Stimulated activated CD4-positive, alpha-beta T cell treated with anti-CD3 and anti-CD28 coated beads, Interleukin-1b, Interleukin-23, amount 100 ng/mL, for 1 hour (primary cell): ENCODE measurements around the gene ZNF804B.

Experiments
- DNase-seq, 2 donors: peaks; one replicate each; pipeline ENCODE4 v3.0.0-alpha.2; 2020; ENCODE audit warnings: low read depth in 2 of 2

The ZNF804B gene

DNA sequence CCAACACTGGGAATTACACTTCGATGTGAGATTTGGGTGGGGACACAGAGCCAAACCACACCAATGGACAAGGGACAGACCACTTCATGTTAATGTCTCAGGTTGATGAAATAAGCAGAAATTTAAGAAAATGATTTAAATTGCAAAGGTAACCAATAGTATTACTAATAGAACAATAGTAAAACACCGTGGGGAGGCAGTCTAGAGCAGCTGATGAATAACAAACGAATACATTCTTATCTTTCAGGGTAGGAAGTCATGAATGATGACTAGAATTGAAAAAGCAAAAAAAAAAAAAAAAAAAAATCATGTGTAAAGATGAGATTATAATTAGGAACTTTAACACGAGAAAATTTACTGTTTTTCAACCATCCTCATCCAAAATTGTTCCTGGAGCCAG is 207.9 kb downstream of the ZNF804B start:
- DNase-seq: no peak

DNA sequence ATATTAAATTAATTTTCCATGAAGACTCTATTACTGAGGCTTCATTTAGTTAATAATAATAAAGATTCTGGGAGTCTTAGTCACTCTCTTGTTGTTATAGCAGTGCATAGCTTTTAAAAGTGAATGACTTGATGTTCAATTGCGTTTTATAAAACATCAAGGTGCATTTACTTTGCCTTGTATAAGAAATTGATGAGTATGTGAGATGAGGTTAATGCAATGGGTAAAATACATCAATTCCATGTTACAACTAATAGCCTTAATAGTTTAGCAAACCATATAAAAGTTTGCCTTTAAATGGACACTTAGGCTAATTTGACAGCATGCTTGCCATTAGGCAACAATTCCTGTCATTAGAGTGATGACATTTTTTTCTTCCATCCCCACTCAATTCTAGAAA is 209.7 kb downstream of the ZNF804B start:
- DNase-seq: no peak

DNA sequence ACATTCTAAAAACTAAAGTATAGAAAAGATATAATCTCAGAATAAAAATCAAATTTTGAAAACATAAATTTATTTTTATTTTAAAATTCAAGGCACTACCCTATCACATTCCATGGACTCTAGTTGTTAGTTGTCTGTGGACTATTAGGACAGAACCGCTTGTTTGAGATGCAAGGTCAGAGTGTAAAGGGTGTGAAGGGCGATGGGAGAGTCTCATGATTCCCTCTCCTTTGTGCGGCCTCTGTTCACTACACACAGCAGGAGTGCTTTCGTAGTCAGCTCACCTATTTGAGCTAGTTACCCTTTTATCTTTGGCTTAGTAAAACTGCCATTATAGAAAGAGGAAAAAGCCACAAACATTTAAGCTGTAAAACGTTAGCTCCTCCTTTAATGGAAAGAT is 225.8 kb downstream of the ZNF804B start:
- DNase-seq: no peak

DNA sequence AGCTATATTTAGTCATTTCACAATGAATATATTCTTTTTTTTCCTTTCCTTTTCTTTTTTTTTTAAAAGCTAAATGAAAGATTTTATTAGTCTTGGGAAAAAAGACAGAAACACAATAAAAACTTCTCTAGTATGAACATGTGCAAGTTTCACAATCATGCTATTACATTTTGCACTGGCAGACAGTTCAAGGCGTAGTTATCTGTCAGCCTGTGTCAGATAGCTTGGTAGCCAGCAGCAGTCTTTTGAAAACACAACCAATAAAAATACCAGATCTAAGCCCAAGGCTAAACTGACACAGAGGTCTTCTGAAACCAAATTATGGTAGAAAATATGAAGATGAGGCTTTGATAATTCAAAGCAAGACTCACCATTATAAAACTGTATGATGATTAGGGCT is 241.8 kb downstream of the ZNF804B start:
- no peak for DNase-seq

DNA sequence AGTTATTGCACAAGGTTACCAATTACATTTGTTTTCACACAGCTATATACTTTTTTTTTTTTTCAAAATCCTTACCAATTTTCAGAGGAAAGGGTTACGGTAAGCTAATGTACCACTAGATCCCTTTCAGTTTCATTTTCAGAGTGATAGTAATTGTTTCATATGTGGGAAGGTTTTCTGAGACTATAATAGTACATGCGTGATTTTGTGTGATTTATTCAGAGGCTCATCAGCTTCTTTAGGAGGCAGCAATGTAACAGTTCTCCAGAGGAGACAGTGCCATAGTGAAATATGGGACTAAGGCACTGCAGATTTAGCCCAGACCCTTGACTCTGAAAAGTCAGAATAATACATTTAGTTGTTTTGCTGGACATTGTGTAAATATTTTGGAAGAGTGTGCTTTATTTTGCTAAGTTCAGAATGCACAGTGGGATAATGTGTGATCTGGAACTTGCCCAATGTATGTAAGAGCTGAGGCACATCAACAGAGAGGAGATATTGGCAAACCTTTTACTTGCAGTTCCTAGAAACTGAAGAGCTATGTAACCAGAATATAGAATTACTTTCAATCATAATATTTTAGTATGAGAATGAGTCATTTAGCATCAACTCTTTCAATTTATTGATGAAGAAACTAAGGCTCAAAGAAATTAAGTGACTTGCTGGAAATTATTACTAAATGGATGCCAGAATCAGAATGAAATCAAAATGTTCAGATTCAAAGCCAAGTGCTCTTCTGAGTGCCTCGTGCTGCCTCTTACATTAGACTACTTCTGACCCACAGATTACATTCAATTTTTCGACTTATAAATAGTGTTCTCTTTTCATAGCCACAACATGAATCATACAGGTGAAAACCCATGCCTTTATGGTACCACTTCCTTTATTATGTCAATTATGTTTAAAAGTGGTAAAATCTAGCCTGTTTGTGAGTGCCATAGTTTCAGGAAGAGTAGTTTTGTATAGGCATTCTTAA is 243.8 kb downstream of the ZNF804B start:
- no peak for DNase-seq

DNA sequence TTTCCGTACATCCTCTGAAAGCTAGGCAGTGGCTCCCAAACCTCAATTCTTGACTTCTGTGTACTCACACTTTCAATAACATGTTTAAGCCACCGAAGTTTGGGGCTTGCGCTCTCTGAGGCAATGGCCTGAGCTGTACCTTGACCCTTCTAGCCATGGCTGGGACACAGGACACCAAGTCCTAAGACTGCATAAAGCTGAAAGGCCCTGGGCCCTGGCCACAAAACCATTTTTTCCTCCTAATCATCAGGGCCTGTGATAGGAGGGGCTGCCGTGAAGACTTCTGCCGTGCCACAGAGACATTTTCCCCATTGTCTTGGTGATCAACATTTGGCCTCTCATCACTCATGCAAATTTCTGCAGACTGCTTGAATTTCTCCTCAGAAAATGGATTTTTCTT is 252.5 kb downstream of the ZNF804B start:
- no peak for DNase-seq

DNA sequence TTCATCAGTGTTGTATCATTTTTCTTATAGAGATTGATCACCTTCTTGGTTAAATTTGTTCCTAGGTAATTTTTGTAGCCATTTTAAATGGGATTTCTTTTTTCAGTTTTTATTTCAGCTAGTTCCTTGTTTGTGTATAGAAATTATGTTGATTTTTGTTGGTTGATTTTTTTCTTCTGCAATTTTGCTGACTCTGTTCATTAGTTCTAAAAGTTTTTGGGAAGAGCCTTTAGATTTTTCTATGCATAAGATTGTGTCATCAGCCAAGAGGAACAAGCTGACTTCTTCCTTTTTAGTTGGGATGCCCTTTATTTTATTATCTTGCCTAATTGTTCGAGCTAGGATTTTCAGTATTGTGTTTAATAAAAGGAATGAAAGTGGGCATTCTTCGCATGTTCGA is 258.2 kb downstream of the ZNF804B start:
- DNase-seq: no peak

DNA sequence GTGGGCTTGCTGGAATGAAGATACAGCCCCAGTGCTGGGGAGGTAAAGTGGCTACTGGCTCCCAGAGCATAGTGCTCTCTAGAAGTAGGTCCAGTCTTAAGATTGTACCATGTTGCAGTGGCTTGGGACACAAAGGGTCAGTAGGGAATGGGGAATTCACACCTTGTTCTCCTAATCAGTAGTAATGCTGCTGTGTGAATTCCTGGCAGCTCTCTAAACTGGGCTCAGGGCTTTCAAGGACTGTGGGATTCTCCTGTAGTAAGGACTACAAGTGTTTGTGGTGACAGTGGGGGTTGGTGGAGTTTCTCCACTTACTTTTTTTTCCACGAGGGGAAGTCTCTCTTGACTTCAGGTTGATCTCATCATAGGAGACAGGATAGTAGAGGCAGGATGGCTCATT is 262.2 kb downstream of the ZNF804B start:
- DNase-seq: no peak

DNA sequence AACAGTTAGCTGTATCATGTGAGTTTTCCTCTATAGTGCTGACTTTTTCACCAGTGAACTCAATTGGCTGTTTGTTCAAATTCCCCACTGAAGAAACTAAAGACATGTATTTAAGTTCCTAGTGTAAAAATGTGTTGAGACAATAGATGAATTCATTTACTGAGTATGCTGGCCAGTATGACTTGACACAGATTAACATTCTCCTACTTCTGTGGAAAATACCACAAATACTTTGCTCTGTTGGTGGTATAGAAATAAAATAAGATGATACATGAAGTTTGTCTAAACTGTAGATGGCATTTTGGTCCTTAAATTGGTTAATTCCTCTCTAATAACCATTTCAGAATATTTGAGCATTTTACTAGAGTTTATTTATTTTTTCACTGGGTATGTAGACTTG is 263.7 kb downstream of the ZNF804B start:
- no peak for DNase-seq

DNA sequence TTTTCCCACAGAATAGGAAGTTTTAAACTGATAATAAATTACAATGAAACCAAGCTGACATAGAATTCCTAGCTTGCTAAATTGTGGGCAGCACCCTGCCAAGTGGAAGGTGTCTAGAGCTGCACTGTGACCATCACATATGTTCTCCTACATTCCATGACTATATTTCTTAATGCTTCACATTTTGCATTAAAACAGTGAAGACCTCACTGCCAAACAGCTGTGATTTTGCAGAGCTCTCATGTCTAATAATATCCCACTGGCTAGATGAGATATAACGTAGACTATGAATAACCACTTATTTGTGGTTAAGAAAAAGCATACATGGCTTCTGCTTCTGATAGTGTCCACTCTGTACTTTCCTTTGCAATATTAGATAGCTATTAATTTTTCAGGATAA is 264.4 kb downstream of the ZNF804B start:
- DNase-seq: no peak

DNA sequence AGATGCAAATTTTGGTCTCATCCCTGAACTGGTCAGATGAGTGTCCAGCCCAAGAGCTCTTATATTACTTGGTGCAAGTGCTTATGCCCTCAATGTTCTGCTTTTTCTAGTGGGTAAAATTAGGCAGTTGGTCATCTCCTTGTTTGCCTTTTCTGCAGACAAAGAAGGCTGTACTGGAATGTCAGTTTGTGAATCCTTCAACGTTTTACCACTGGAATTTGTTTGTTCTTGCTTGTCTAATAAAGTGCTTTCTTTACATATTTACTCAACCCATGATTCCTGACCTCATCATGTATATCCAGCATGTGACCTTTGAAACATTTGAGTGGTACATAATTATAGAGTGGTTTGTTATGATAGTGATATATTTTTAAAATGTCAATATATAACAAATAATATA is 268.3 kb downstream of the ZNF804B start:
- DNase-seq: no peak

DNA sequence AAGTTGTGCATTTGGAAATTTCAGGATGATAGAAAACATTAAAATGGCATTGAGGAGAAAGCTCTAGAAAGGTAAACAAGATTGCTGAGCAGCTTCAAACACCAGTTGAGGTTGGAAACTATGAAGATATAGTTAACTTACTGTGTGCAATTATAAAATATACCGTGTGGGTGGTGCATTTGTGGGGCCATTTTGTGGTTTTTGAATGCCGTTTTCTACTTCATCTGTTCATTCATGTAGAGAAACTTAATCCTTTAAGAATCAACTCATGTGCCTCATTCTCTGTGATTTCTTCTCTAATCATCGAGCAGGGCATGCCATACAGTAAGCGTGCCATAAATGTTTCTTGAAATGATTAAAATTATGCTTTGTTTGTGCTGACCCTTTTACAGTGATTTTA is 268.8 kb downstream of the ZNF804B start:
- DNase-seq: no peak

DNA sequence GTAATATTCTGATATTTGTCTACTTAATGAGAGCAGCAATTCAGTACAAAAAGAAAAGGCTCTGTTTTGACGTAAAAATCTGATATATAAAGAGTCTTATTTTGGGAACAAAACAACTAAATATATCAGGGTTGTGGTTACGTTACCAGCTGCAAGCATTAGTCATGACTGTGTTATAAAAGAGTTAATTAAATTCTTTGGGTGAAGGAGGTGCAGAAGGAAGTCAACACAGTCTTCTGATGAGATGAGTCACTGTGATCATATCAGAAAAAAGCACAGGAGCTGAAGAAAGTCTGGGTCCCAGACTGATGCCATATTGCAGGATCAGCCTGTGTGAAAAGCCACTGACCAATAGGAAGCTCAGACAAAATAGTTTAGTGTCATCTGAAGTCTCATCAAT is 270.4 kb downstream of the ZNF804B start:
- no peak for DNase-seq

DNA sequence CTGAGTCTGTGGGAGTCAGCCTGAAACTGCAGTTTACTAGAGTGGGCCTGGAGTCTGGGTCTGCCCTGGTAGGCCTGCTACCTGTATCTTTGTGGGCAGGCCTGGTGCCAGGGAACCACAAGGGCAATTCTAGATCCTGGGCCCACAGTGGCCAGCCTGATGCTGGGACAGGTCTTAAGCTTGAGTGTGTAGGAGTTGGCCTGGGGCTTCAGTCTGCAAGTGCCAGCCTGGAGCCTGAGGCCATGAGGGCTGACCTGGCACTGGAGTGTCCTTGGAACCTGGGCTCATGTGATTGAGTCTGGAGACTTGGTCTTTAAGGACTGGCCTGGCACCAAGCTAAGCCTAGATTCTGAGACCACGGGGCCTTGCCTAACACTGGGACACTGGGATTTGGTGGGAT is 281.7 kb downstream of the ZNF804B start:
- DNase-seq: no peak

DNA sequence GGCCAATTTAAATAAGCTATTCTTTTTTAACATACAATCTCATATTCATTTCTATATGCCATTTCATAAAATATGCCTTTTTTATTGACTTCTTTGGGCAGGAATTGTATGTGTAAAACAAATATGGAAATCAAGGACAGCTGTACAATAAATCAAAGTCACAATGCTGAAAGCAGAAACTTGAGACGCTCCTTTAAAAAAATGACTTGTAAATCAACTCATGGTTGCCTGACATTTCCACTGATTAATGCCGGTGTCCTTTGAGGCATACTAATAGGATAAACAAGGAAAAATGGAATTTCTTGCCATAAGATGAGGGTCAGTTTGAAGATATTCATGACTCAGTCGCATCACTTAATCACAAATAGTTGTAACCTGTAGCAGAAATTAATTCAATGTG is 283.4 kb downstream of the ZNF804B start:
- no peak for DNase-seq

DNA sequence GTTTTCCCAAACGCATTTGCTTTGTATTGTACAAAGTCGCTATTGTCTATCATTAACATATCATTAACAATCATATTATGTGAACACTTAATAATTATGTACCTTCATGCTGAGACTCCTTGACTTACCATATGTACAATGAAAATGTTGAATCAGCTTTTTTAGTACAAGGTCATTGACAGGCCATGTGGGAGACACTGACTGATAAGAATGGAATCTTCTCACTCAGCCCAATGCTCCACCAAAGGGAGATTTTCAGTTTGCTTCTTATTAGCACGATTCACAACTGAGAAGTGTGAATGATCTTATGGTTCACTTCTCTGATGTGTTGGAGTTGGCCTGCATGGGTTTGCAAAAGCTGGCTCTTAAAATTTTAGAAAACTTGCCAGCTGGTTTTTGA is 289.5 kb downstream of the ZNF804B start:
- DNase-seq: no peak

DNA sequence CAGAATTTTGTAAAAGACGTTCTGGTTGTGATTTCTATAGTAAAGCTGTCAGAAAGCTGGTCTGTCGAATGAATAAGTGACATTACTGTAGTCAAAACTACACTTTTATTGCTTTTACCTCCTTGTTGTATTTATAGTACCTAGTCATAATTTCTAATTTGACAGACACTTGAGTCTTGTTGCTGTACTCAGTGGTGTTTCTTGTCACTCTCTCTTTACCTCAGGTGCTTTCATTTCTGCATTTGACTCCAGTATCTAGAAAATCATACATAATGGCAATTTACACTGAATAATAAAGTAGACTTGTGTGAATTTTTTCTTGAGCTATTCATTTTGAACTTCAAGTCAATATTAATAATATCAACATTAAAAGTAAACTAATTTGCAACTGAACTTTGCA is 293.6 kb downstream of the ZNF804B start:
- no peak for DNase-seq

DNA sequence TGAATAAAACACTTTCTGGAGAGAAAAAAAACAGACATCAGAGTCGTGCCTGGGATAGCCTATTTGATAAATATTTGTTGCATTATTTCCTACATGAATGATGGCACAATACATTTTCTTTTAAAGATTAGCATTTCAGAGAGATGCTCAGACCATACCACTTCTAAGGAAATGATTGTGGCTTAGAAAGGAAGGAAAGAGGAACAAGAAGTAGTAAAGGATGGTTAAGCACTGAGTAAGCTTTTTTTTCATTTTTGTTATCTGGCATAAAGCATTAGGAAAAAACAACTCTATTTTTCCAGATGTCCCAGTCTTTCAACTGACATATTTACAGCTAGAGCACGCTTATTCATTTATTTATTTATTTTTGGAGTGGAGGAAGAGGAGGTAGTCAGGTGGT is 294.9 kb downstream of the ZNF804B start:
- no peak for DNase-seq

DNA sequence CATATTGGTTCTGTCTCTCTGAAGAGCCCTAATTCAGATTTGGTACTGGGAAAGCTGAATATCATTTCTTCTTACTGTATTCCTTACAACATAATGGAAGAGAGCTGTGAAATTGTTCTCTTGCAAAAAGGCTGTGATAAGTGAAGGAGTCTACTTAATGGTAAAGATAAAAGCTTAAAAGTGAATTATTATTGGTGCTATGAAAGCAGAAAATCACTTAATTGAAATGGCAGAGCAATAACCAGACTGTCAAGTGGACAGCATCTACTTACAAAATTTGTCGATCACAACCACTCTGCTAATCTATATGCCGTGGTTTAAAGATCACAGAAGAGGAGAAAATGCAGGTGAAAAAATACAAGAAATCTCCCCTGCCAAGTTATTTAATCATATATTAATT is 300.7 kb downstream of the ZNF804B start:
- no peak for DNase-seq

DNA sequence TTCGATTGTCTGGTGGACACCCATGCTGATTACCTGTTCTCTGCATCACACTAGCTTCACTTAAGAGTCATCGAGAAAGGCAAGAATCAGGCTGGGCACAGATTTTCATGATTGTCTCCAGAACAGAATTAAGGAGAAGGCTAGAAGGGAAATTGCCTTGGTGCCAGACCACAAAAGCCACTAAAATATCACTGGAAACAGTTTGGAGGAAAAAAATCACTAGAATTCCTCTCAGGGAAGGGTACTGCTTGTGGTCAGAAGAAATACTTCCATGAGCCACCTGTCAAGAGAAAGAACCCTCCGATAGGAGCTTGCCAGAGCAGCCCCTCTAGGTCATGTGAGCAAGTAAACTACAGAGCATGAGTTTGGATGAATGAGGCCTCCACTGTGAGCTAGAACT is 305.3 kb downstream of the ZNF804B start:
- DNase-seq: no peak

DNA sequence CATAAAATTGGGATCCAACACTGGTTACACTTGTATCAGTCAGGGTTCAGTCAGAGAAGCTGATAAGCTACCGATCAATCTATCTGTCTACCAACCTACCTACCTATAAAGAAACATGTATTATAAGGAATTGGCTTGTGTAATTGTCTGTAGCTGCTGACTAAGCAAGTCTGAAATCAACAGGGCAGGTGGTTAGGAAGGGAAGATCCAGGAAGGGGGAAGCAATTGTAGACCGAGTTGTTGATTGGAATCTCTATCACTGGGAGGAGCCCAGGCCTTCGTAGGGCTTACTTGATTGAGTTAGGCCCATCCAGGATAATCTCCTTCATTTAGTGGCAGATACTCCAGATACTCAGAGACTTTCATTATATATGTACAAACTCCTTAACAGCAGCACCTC is 307.5 kb downstream of the ZNF804B start:
- no peak for DNase-seq

DNA sequence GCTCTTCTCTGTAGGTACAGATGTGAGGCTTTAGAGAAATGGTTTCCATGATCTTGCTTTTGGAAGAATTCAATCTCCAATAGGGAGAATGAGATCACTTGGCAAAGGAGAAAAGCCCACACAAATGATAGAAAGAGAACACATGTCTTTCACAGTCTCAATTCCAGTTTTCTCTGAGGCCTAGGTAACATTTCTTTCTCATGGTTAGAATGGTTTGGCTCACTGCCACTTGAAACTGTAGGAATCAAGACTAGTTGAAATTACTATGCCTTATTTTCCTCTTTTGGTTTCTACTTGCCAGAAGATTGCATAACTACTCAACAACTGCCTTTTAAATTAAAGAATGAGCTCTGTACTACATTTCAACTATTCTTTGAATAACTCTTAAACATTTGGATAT is 312.6 kb downstream of the ZNF804B start:
- no peak for DNase-seq

DNA sequence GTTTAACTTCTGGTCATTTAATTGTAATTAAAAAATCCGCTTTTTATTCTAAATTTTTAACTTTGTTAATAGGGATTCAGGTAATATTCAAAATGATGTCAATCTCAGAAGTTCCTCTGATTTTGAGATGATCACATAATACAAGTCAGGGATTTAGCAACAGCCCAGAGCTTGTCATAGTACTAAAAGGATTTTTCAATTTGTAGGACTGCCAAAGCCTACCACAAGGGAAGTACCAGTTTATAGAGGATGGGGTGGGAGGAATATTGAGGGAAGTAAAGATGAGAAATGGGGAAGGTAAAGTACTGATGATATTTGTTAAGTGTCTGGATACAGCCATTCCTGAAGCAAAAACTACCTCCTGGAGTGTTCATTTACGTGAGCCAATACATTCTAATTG is 314.3 kb downstream of the ZNF804B start:
- no peak for DNase-seq

DNA sequence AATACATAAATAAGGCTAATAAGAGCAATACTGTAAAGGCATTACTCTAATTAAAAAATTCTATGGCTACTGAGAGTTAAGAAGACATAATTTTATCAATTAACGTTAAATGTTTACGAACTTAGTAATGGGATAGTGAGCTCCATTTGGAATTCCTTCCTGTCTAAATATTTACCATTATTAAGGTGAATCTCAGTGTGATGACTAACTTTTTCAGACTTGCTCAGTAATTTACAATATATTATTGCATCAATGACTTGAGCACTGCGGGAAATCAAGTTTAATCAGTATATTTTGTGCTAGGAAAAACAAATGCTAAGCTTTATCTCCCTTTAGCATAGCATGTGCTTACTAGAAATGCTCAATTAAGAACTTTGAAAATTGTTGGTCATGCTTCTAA is 318.5 kb downstream of the ZNF804B start:
- DNase-seq: no peak
